GM12891 (cell line): Measurements from ENCODE around the gene AHCYL2.
"Not testable (repeated sequence)": the region's sequence is repeated elsewhere in the genome, so short reads cannot be mapped to it uniquely, and the experiment has no call there.

ENCODE experiments used
- PAX5 ChIP-seq: IDR thresholded peaks from 2 replicates; pipeline ENCODE4 v1.6.1; 2011; ENCODE audit warnings: low read length, moderate library complexity, mild to moderate bottlenecking; ENCODE audit not compliant: insufficient read depth, severe bottlenecking
- POLR2A ChIP-seq: IDR thresholded peaks from 2 replicates; pipeline ENCODE4 v1.6.1; 2011; ENCODE audit warnings: low read depth, low read length, control low read depth
- POLR2AphosphoS5 ChIP-seq: IDR thresholded peaks from 2 replicates; pipeline ENCODE4 v1.6.1; 2011; ENCODE audit warnings: low read depth, low read length, control low read depth
- POU2F2 ChIP-seq: IDR thresholded peaks from 2 replicates; pipeline ENCODE4 v1.6.1; 2011; ENCODE audit warnings: low read depth, mild to moderate bottlenecking, control low read depth, low read length, moderate library complexity
- SPI1 ChIP-seq: IDR thresholded peaks from 2 replicates; pipeline ENCODE4 v1.6.1; 2011; ENCODE audit warnings: low read depth, low read length, control low read depth
- TAF1 ChIP-seq: IDR thresholded peaks from 2 replicates; pipeline ENCODE4 v1.6.1; 2011; ENCODE audit warnings: low read depth, low read length, control low read depth

- not testable (repeated sequence) for TF ChIP-seq POU2F2, POLR2AphosphoS5, POLR2A, PAX5, TAF1, SPI1
These were observed 8.6 kb upstream of the AHCYL2 start for GRCh38 chr7:129216101-129216715.
